ENCODE measurements around the gene AGPAT4. TPM values are rescaled to one million over a fixed set of nuclear protein-coding genes. Genes with fewer than 3 reads are reported as not detected.
"Not testable (repeated sequence)": the region's sequence is repeated elsewhere in the genome, so short reads cannot be mapped to it uniquely, and the experiment has no call there.

AGPAT4 gene
- total and polyA plus RNA-seq, 2 of the 4 experiments (the other 2 are of a cell fraction) = 3.6 to 3.8 TPM

- no peak for ATAC-seq (ENCODE audit: low read depth)
- no peak for TF ChIP-seq BHLHE40 (IDR thresholded peaks at IDR 0.05; ENCODE audit: low read depth, low read length)
- TF ChIP-seq NFE2L2 (IDR thresholded peaks at IDR 0.05; ENCODE audit: low read depth, low read length) = no peak
- no peak for TF ChIP-seq SMC3 (IDR thresholded peaks at IDR 0.05; ENCODE audit: low read depth, low read length)
- no peak for TF ChIP-seq CEBPB (IDR thresholded peaks at IDR 0.05; ENCODE audit: low read depth, low read length)
- TF ChIP-seq POLR2A (IDR thresholded peaks at IDR 0.05; ENCODE audit: low read depth, low read length) = no peak
- no peak for TF ChIP-seq RCOR1 (IDR thresholded peaks at IDR 0.05; ENCODE audit: insufficient replicate concordance, low read length)
- H4K5ac ChIP-seq (ENCODE audit: low read depth, low read length) = no peak overlapping the region
- ChIA-PET POLR2A (ENCODE audit: unreplicated experiment) (no interaction called here), CTCF (no interaction called here)
- H3K79me1 ChIP-seq (ENCODE audit: low read depth in 1 of 2, low read length in 2 of 2) = 0 out of 4 replicates have a peak, but pooled peaks cover 0 to 3% of the 10 kb centered on the region in 2 experiments
- peaks cover 9% of the 10 kb centered on the region; the same call in 1 of the 2 replicates for H3K9me1 ChIP-seq (ENCODE audit: insufficient read depth, low read length)
- no peak overlapping the region for H2AK5ac ChIP-seq (ENCODE audit: low read depth, low read length)
- H3K56ac ChIP-seq (ENCODE audit: extremely low read depth, insufficient read depth, low read length) = no peak overlapping the region
- no peak overlapping the region for H3K23ac ChIP-seq (ENCODE audit: low read depth, low read length)
- no peaks in the 10 kb centered on the region for H3K9me3 ChIP-seq (ENCODE audit: control insufficient read depth, insufficient read depth, low read length)
- WGBS, 2 experiments (ENCODE audit: extremely low coverage in 2 of 2, insufficient read length in 1 of 2) = 94% methylated on average over 2 of the region's 8 CpGs; no CpG with 5 or more reads in 1 of the 2 experiments
- H2BK120ac ChIP-seq (ENCODE audit: low read depth, low read length) = no peak overlapping the region
- H2BK15ac ChIP-seq (ENCODE audit: low read depth, low read length) = no peak overlapping the region
- H4K8ac ChIP-seq (ENCODE audit: low read depth in 2 of 2, low read length in 2 of 2) = no peak overlapping the region
- H4K20me1 ChIP-seq (ENCODE audit: insufficient read depth, low read length) = no peaks in the 10 kb centered on the region
- H3K4ac ChIP-seq (ENCODE audit: low read depth, low read length) = no peak overlapping the region
- H2AFZ ChIP-seq (replicated peaks; ENCODE audit: low read length, poor library complexity) = peak overlapping the region; percentile 58
- no peak overlapping the region for H3K4me3 ChIP-seq (ENCODE audit: insufficient read depth, low read depth, low read length)
- H3K27me3 ChIP-seq (ENCODE audit: control insufficient read depth, insufficient read depth, low read length) = no peaks in the 10 kb centered on the region
- H3K9ac ChIP-seq (ENCODE audit: low read depth, low read length) = no peak overlapping the region
- H3K18ac ChIP-seq (ENCODE audit: low read depth, low read length) = no peak overlapping the region
- in situ Hi-C loops (cut with MboI; ENCODE audit: low sequenced_read_pairs) = no loop called here
- intact Hi-C loops (cut with micrococcal nuclease) = no loop called here
- no peak overlapping the region for H2BK5ac ChIP-seq (ENCODE audit: low read depth, low read length, poor library complexity, severe bottlenecking)
- dilution Hi-C loops (cut with HindIII; ENCODE audit: low sequenced_read_pairs, unreplicated experiment) = no loop called here
- H2AK9ac ChIP-seq (replicated peaks; ENCODE audit: low read depth, low read length, poor library complexity) = no peak overlapping the region
- H2BK20ac ChIP-seq (ENCODE audit: low read depth, low read length) = no peak overlapping the region
- H3K4me1 ChIP-seq (ENCODE audit: control insufficient read depth, insufficient read depth, low read length) = peaks cover 2% of the 10 kb centered on the region; the same call in 1 of the 2 replicates
- no peaks in the 10 kb centered on the region for H3K36me3 ChIP-seq (ENCODE audit: control insufficient read depth, insufficient read depth, low read length)
- no TSS peak for BruUV-seq (replicated peaks)
- no peak overlapping the region for H3K27ac ChIP-seq (ENCODE audit: insufficient read depth, low read length)
- DNase-seq = no peak
- H4K91ac ChIP-seq (ENCODE audit: insufficient read depth, low read depth, low read length) = no peak overlapping the region
- no peak overlapping the region for H3K14ac ChIP-seq (replicated peaks; ENCODE audit: low read depth, low read length)
- H3K4me2 ChIP-seq (ENCODE audit: low read depth, low read length) = no peak overlapping the region
These were observed 92.7 kb downstream of the AGPAT4 start for GRCh38 chr6:161181121-161181520.

- H2BK15ac ChIP-seq (ENCODE audit: low read depth, low read length); H4K8ac ChIP-seq (ENCODE audit: low read depth in 2 of 2, low read length in 2 of 2); H3K9ac ChIP-seq (ENCODE audit: low read depth, low read length); ATAC-seq (ENCODE audit: low read depth); in situ Hi-C loops (cut with MboI; ENCODE audit: low sequenced_read_pairs); H3K56ac ChIP-seq (ENCODE audit: extremely low read depth, insufficient read depth, low read length); H4K5ac ChIP-seq (ENCODE audit: low read depth, low read length); H3K18ac ChIP-seq (ENCODE audit: low read depth, low read length); H3K4me1 ChIP-seq (ENCODE audit: control insufficient read depth, insufficient read depth, low read length); POLR2A ChIA-PET (ENCODE audit: unreplicated experiment); H3K79me1 ChIP-seq (ENCODE audit: low read depth in 1 of 2, low read length in 2 of 2); H3K4ac ChIP-seq (ENCODE audit: low read depth, low read length); H3K4me2 ChIP-seq (ENCODE audit: low read depth, low read length); H2AK9ac ChIP-seq (replicated peaks; ENCODE audit: low read depth, low read length, poor library complexity); dilution Hi-C loops (cut with HindIII; ENCODE audit: low sequenced_read_pairs, unreplicated experiment); DNase-seq; H3K27ac ChIP-seq (ENCODE audit: insufficient read depth, low read length); CTCF ChIA-PET; H3K23ac ChIP-seq (ENCODE audit: low read depth, low read length); intact Hi-C loops (cut with micrococcal nuclease); H2AFZ ChIP-seq (replicated peaks; ENCODE audit: low read length, poor library complexity); H3K14ac ChIP-seq (replicated peaks; ENCODE audit: low read depth, low read length); H3K9me3 ChIP-seq (ENCODE audit: control insufficient read depth, insufficient read depth, low read length); H2BK20ac ChIP-seq (ENCODE audit: low read depth, low read length); H2BK120ac ChIP-seq (ENCODE audit: low read depth, low read length); BruUV-seq (replicated peaks); H2AK5ac ChIP-seq (ENCODE audit: low read depth, low read length); H3K36me3 ChIP-seq (ENCODE audit: control insufficient read depth, insufficient read depth, low read length); H4K91ac ChIP-seq (ENCODE audit: insufficient read depth, low read depth, low read length); H3K27me3 ChIP-seq (ENCODE audit: control insufficient read depth, insufficient read depth, low read length); H3K9me1 ChIP-seq (ENCODE audit: insufficient read depth, low read length); H3K4me3 ChIP-seq (ENCODE audit: insufficient read depth, low read depth, low read length); H4K20me1 ChIP-seq (ENCODE audit: insufficient read depth, low read length); H2BK5ac ChIP-seq (ENCODE audit: low read depth, low read length, poor library complexity, severe bottlenecking): not testable (repeated sequence)
- 98% methylated on average over 7 of the region's 14 CpGs; no CpG with 5 or more reads in 1 of the 2 experiments for WGBS, 2 experiments (ENCODE audit: extremely low coverage in 2 of 2, insufficient read length in 1 of 2)
These were observed 95.7 kb downstream of the AGPAT4 start for GRCh38 chr6:161178155-161178554.
